Measurements from ENCODE around the gene RRAD.
A peak's percentile ranks its signal among the peaks of the same experiment; 100 is the strongest.

The RRAD gene

DNA sequence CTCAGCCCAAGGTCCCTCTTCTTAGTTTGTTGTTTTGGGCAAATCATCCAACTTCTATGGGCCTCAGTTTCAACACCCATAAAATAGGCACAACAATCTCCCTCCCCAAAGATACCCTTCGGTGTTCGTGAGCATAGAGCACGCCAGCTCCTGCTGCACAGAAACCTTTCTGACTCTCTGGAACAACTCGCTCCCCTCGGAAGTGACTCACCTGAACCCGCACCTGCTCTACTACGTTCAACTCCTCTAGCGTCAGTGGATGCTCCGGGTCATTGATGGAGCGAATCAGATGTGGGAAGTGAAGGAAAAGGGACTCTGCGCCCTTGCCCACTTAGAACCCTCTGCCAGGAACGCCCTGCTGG lies 8.4 kb upstream of the RRAD start:
- DNase-seq = peak; percentile 35

- DNase-seq = no peak
Observed at GRCh38 chr16:66932076-66932475, 6.7 kb upstream of the RRAD start.

GRCh38 chr16:66931665-66932064 lies 6.3 kb upstream of the RRAD start:
- no peak for DNase-seq

DNA sequence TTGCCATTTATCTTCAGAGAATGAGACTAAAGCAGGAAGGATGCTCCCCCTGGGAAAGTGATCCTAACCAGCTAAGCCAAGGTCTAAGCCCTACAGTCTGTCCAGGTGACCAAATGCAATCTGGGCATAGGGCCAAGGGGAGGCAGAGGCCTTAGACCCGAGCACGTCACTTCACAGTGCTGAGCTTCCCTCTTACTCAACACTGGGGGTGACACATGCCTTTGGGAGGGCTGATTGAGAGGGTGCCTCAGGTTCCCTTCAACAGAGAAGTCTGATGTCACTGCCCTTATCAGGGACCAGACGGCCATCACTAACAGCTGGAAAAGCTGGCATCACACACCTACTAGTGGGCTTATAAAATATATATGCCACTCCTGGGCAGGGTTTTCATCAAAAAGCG lies 4.9 kb upstream of the RRAD start:
- no peak for DNase-seq

DNA sequence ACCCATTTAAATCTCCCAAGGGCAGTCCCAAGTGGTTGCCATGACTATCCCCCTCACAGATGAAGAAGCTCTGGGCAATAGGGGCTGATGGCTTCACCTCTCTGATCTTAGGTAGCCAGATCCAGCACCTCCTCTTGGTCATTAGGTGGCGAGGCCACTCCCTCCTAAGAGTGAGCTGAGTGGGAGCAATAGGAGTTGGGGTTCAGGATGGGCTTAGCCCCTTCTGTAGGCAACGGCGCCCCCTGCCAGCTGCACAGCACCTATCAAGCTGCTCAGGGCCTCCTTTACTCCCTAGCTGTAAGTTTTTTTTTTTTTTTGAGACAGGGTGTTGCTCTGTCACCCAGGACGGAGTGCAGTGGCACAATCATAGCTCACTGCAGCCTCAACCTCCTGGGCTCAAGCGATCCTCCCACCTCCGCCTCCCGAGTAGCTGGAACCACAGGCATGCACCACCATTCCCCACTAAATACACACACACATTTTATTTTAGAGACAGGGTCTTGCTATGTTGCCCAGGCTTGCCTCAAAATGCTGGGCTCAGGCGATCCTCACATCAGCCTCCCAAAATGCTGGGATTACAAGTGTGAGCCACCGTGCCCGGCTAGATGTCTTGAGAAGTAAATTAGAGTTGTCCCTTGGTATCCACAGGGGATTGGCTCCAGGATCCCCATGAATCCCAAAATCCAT lies 3.5 kb upstream of the RRAD start:
- DNase-seq = no peak

GRCh38 chr16:66927918-66928649 lies 2.7 kb upstream of the RRAD start:
- DNase-seq = no peak

DNA sequence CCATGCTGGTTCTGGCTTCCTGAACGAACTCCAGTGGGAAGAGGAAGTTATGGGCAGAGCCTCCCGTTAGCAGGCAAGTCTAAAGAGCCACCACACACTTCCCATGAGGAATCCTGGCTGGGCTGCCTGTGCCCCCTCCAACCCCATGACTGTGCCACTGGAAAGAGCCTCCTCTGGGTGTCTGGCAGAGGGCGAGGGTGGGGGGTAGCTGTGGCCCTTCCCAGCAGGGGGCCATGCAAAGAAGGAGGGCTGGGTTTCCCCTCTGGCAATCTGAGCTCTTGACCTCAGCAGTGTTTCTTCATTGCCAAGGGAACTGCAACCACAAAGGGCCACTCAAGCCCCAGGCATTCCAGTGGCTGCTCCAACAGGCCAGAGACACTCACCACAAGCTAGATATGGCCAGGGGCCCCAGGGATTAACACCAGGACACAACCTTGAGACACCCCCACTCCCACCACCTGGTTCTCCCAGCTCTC lies 1.7 kb upstream of the RRAD start:
- DNase-seq = peak; percentile 35

GRCh38 chr16:66926171-66926947 lies 1.0 kb upstream of the RRAD start:
- DNase-seq = no peak

GRCh38 chr16:66924527-66925321 lies 611 bp downstream of the RRAD start:
- no peak for DNase-seq

- DNase-seq = no peak
Observed at GRCh38 chr16:66923866-66924265, 1.5 kb downstream of the RRAD start.

DNA sequence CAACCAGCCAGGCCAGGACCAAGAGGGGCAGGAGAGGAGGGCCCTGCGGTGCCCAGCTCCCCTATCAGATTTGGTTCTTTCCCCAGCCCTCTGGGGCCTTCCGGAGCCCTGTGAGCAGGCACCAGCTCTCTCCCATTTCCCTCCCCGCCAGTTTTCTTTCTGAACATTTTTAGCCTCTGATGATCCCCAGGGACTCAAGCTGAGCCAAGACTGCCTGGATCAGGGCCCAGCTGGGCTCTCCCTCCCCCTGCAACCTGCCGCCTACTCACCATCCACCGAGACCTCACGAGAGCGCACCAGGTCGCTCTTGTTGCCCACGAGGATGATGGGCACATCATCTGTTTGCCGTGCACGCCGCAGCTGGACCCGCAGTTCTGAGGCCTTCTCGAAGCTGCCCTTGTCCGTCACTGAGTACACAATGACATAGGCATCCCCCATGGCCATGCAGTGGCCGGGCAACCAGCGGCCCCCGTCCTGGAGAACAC lies 2.0 kb downstream of the RRAD start:
- DNase-seq = no peak

DNA sequence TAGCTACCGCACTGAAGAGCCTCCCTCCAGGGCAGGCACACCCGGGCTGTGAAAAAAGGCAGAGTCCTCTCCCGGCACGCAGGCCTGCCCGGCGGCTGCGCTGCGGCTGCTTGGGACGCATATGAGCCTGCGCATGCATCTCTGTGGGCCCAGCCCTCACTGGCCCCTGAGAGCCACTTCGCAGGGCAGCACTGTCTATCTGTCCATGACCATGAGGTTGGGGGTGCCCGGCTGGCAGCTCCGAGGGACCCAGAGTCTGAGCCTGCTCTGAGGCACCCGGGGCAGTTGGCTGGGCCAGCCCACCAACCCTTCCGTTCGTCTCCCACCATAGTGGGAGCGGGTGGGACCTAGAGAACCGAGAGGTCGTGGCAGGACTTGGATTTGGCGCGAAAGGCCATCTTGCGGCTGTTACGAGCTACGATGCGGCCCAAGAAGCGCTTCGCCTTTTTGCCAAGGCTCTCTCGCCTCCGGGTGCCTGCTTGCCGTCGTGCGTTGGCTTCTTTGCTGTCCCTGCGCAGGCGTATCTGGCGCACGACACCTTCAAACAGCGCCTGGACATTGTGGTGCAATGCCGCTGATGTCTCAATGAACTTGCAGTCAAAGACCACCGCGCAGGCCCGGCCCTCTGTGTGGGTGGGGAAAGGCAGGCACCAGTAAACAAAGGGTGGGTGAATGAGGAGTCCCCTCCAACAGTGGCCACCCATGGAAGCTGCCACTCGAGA lies 3.4 kb downstream of the RRAD start:
- DNase-seq = no peak

DNA sequence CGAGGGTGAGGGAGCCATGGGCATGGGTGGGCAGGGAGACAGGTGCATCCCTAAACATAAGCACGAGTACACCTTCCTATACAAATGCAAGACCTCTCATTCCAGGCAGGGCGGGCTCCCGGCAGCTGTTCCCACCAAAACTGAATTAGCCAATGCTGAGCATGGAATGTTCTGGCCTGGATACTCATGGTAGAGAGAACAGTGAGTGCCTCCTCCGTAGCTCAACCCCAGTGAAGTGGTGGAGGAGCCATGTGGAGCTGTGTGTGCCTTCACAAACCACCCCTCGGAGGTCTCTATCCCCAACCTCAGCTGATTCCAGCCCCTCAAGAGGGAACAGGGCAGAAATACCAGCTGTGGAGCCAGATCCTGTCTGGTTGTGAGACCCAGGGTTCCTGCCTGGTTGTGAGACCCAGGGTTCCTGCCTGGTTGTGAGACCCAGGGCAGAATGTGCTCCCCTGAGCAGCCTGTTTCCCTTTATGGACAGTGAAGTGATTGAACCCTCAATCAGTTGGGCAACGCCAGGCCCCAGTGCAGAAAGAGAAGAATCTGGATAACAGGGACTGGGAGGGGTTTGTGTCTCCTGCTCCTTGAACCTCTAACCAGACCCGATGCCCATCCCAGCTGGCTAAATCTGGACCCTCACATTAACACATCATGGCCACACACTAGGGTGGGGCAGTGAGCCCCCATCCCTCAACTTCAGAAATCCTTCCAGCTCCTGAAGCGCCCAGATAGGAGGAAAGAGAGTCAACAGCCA lies 4.2 kb downstream of the RRAD start:
- no peak for DNase-seq

GRCh38 chr16:66920299-66920590 lies 5.1 kb downstream of the RRAD start:
- no peak for DNase-seq

DNA sequence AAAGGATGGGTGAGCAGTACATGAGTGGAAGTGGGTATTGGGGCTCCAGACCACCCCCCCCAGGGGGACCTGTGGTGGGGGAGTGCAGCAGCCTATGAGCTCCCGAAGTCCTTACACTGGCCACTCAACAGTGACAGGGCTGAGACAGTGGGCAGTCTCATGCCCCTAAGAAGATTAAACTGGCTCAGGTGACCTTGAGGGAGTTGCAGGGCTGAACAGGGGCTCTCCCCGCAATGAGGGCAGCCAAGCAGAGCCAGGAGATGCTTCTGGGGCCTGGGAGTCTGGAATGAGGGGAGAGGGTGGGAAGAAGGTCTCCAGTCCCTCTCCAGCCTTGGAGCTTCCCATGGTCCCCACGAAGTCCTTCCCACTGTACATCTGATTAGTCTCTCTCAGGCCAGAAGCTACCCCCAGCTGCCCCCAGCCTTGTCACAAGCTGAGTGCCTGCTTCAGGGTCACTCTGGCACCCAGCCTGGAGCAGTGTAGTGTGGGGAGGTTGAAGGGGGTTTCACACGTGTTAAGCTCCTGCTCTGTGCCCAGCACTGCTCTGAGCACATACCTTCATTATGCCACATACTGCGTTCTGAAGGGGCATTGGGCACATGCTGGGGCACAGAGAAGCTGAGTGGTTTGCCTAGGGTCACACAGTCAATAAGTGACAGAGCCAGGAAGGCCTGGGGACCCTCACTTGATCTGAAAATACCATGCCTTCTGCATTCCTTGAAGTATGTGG lies 5.6 kb downstream of the RRAD start:
- DNase-seq = no peak

GRCh38 chr16:66918803-66919568 lies 6.3 kb downstream of the RRAD start, which contains the start of gene CDH16:
Gene CDH16, minus strand, starts transcription at chr16:66918885. Its CDS starts 820 bp downstream, at chr16:66918065.
- DNase-seq = no peak

GRCh38 chr16:66918355-66918754 lies 7.0 kb downstream of the RRAD start:
- DNase-seq = no peak

GRCh38 chr16:66917741-66918140 lies 7.6 kb downstream of the RRAD start:
- DNase-seq = no peak

DNA sequence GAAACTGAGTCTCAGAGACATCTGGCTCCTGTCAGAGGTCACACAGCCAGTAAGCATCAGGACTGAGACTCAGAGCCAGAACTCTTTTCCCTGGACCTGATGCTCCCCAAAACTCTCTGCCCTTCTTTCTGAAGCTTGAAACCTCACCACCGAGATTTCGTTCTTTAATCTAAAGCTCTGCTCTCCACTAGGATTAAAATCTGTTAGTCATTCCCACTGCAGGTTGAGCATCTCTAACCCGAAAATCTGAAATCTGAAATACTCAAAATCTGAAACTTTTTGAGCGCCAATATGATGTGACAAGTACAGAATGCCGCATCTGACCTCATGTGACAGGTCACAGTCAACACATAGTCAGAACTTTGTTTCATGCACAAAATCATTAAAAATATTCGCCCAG lies 8.8 kb downstream of the RRAD start:
- DNase-seq = no peak

DNA sequence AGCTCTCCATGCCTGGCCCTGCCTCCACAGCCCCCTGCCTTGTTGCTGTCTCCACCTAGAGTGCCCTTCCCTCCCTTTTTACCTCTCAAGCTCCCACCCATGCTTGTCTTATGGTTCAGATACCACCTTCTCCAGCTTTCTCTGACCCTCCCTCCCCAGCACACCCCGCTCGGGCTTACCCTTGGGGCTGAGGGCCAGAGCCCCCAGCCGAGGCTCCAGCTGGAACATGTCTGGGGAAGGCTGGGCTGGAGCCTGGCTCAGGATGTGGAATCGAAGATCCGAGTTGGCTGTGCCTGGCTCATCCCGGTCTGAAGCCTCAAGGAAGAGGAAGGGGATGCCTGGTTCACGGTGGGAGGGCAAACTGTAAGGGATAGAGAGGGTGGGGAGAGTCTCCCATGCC lies 10.3 kb downstream of the RRAD start:
- no peak for DNase-seq
